Nephron progenitor cell (in vitro differentiated cells): ENCODE measurements around the gene TRERF1.

Experiments used
- DNase-seq: peaks from one replicate; pipeline ENCODE4 v3.0.0; 2021
- H3K27ac Mint-ChIP-seq: 2 replicates; pipeline ENCODE4 v1.8.0; 2021; ENCODE audit warnings: mild to moderate bottlenecking, moderate library complexity, mixed read lengths
- H3K27me3 Mint-ChIP-seq: 2 replicates; pipeline ENCODE4 v1.8.0; 2021; ENCODE audit warnings: mild to moderate bottlenecking, low read depth, mixed read lengths; ENCODE audit not compliant: poor library complexity
- H3K36me3 Mint-ChIP-seq: 2 replicates; pipeline ENCODE4 v1.8.0; 2021; ENCODE audit warnings: low read depth, mixed read lengths
- H3K4me1 Mint-ChIP-seq: 2 replicates; pipeline ENCODE4 v1.8.0; 2021; ENCODE audit warnings: mixed read lengths
- H3K4me3 Mint-ChIP-seq: 2 replicates; pipeline ENCODE4 v1.8.0; 2021; ENCODE audit warnings: mild to moderate bottlenecking, moderate library complexity, mixed read lengths
- H3K9me3 Mint-ChIP-seq: 2 replicates; pipeline ENCODE4 v1.8.0; 2021; ENCODE audit warnings: mild to moderate bottlenecking, moderate library complexity, mixed read lengths
- CTCF ChIP-seq: fragments of 200-600 bp; sonication (generic); IDR thresholded peaks from 2 replicates; pipeline ENCODE4 v1.5.0; 2021; ENCODE audit warnings: antibody characterized with exemption

Gene TRERF1

GRCh38 chr6:42300185-42300584 lies 151.5 kb downstream of the TRERF1 start:
- no peak for DNase-seq
- no peak overlapping the region for H3K4me3 Mint-ChIP-seq
- no peak overlapping the region for H3K27ac Mint-ChIP-seq
- peaks cover under 1% of the 10 kb centered on the region for H3K4me1 Mint-ChIP-seq
- H3K27me3 Mint-ChIP-seq, result peaks cover 17% of the 10 kb centered on the region
- TF ChIP-seq CTCF, result no peak
- no peaks in the 10 kb centered on the region for H3K9me3 Mint-ChIP-seq
- no peaks in the 10 kb centered on the region for H3K36me3 Mint-ChIP-seq

- Mint-ChIP-seq H3K27ac (no peak overlapping the region), H3K36me3 (no peaks in the 10 kb centered on the region), H3K27me3 (peaks cover 24% of the 10 kb centered on the region), H3K4me3 (no peak overlapping the region), H3K4me1 (no peaks in the 10 kb centered on the region), H3K9me3 (no peaks in the 10 kb centered on the region)
- TF ChIP-seq CTCF, result no peak
- no peak for DNase-seq
Observed at GRCh38 chr6:42297661-42298060, 154.1 kb downstream of the TRERF1 start.

- peaks cover 24% of the 10 kb centered on the region for H3K27me3 Mint-ChIP-seq
- no peak overlapping the region for H3K27ac Mint-ChIP-seq
- H3K36me3 Mint-ChIP-seq, result no peaks in the 10 kb centered on the region
- H3K4me3 Mint-ChIP-seq, result no peak overlapping the region
- no peak for DNase-seq
- no peaks in the 10 kb centered on the region for H3K9me3 Mint-ChIP-seq
- no peaks in the 10 kb centered on the region for H3K4me1 Mint-ChIP-seq
- TF ChIP-seq CTCF, result no peak
Observed at GRCh38 chr6:42296614-42297013, 155.1 kb downstream of the TRERF1 start.

GRCh38 chr6:42295677-42296076 lies 156.0 kb downstream of the TRERF1 start:
- Mint-ChIP-seq H3K9me3 (no peaks in the 10 kb centered on the region), H3K27me3 (peaks cover 21% of the 10 kb centered on the region), H3K4me1 (no peaks in the 10 kb centered on the region), H3K36me3 (no peaks in the 10 kb centered on the region), H3K4me3 (no peak overlapping the region), H3K27ac (no peak overlapping the region)
- TF ChIP-seq CTCF, result no peak
- no peak for DNase-seq

GRCh38 chr6:42295181-42295580 lies 156.5 kb downstream of the TRERF1 start:
- Mint-ChIP-seq H3K27me3 (peaks cover 21% of the 10 kb centered on the region), H3K4me1 (peaks cover 3% of the 10 kb centered on the region), H3K4me3 (no peak overlapping the region), H3K27ac (no peak overlapping the region), H3K36me3 (no peaks in the 10 kb centered on the region), H3K9me3 (no peaks in the 10 kb centered on the region)
- no peak for TF ChIP-seq CTCF
- no peak for DNase-seq

- Mint-ChIP-seq H3K4me3 (no peak overlapping the region), H3K4me1 (peaks cover 7% of the 10 kb centered on the region), H3K9me3 (no peaks in the 10 kb centered on the region), H3K27me3 (peaks cover 21% of the 10 kb centered on the region), H3K36me3 (no peaks in the 10 kb centered on the region), H3K27ac (no peak overlapping the region)
- TF ChIP-seq CTCF, result no peak
- DNase-seq, result no peak
Observed at GRCh38 chr6:42294759-42295158, 157.0 kb downstream of the TRERF1 start.
